ENCODE measurements around the gene GJA4.
"Not testable (repeated sequence)": the region's sequence is repeated elsewhere in the genome, so short reads cannot be mapped to it uniquely, and the experiment has no call there.

Gene GJA4

DNA sequence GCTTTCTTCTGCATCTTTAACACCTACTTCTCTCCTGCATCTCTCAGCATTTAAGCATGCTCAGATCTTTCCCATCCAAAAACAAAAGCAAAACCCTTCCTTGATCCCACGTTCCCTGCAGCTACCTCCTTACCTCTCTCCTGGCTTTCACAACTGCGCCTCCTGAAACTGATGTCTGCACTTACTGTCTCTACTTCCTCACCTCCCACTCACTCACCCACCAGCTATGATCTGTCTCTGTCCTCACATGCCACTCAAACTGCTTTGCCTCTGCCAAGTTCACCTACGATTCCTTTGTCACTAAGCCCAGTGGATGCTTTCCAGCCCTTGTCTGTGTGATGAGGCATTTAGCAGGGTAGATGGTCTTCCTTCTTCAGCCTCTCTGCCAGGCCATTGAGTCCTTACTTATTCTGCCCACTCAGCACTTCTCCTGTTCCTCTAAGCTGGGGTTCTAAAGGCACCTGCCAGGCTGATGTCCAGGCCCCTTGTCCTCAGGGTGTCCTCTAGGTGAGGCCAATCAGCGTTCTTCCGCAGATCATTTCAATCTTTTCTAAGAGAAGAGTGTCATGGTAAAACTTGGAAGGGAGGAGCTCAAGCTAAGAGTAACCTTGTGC is 21.8 kb upstream of the GJA4 start:
- DNase-seq, result no peak

DNA sequence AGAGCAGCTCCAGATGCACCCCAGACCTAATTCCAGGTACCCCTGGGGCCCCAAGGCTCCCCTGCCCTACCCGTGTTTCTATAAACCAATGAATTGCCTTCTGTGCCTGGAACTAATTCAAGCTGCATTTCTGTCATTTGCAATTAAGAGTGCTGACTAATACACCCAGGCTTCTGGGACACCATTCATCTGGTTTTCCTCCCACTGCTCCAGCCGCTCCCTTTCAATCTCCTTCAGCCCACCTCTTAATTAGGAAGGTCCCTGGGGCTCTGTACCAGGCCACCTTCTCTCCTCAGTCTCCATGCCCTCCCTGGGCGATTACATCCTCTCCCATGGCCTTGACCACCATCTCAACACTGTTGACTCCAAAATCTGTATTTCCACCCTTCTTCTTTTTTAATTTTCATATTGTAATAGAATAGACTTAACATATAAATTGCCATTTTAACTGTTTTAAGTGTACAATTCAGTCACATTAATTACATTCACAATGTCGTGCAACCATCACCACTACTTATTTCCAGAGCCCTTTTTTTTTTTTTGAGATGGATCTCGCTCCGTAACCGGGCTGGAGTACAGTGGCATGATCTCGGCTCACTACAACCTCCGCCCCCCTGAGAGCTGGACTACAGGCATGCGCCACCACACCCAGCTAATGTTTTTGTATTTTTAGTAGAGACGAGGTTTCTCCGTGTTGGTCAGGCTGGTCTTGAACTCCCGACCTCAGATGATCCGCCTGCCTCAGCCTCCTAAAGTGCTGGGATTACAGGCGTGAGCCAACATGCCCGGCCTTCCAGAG is 21.0 kb upstream of the GJA4 start:
- no peak for DNase-seq

DNA sequence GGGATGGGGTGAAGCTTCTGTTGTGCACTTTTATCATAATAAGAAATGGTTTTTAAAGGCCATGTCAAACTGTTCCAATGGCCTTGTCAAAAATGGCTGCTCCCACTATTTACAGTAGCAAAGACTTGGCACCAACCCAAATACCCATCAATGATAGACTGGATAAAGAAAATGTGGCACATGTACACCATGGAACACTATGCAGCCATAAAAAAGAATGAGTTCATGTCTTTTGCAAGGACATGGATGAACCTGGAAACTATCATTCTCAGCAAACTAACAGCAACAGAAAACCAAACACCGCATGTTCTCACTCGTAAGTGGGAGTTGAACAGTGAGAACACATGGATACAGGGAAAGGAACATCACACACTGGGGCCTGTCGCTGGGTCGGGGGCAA is 19.7 kb upstream of the GJA4 start:
- not testable (repeated sequence) for DNase-seq

DNA sequence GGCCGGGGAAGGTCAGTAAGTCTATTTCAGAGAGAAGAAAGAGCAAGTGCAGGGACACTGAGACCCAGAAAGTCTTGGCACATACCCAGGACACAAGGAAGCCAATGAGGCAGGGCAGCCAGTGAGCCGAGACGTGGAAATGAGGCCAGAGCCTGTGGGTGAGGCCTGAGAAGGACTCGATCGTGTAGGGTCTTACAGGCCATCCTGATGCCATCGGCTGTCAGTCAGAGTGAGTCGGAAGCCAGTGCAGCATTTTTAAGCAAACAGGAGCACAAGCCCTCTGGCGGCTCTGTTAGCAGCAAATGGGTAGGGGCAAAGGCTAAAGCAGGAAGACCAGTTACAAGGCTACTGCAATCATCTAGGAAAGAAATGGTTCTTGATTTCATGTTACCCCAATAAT is 17.8 kb upstream of the GJA4 start:
- no peak for DNase-seq

DNA sequence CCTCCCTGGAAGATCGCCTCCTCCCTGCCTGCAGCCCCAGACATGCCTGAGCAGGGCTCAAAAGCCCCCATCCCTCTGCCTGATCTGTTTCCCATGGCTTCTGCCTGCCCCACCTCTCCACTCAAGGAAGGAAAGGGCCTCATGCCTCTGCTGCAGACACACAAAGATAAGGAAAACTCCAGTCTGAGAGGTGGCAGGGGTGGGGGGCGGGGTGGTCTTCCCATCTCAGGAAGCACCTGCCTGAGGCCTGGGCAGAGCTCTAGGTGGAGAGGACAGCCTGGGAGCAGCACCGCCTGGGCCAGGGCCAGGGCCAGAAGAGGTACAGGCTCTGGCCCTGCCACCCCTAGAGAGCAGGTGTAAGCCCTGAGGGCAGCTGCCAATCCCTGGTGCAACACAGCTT is 15.9 kb upstream of the GJA4 start:
- no peak for DNase-seq

DNA sequence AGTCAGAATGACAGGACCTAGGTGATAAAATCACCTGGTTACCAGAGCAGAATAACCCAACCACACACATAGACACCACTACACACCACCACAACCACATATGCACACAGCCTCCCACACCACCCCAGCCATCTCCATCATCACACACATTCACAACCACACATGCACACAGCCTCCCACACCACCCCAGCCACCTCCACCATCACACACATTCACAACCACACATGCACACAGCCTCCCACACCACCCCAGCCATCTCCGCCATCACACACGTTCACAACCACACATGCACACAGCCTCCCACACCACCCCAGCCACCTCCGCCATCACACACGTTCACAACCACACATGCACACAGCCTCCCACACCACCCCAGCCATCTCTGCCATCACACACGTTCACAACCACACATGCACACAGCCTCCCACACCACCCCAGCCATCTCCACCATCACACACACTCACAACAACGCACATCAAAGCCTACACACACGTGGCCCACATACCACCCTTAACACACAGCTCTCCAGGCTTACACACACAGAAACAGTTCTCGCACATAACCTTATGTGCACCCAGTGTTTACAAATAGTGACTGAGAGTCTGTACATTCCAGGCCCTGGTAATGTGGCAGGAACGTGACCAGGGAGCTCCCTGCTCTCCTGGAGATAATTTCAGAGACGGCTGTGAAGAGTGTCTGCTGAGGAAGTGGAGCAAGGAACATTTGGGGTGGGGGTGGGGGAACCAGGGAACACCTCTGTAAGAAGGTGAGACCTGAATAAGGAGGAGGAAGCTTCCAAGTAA is 15.1 kb upstream of the GJA4 start:
- DNase-seq, result no peak

DNA sequence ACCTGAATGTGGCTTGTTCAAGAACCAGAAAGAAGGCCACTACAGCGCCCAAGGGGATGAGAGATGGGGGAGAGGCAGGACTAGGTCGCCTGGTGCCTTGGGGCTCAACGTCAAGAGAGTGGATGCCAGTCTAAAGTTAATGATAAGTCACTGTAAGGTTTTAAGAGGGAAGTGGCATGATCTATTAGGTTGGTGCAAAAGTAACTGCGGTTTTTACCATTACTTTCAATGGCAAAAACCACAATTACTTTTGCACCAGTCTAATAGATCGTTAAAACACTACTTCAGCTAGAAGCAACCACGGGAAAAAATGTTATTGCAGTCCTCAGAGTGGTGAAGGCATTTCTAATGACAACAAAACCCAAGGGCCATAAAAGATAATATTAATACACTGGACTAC is 14.4 kb upstream of the GJA4 start:
- no peak for DNase-seq

DNA sequence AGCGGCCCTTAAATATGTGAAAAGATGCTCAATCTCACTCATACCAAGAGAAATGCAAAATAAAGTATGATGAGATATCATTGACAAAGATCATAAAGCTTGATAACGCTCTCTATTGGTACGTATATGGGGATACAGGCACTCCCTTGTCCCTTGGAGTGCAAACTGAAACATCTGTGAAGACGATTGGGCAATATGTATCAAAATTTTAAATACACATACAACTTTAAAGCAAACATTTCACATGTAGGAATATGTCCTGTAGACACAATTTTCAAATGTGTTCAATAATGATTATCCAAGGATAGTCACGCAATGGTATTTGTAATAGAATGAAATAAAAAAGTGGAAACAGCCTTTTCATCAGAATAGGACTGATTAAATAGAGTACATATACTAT is 13.8 kb upstream of the GJA4 start:
- no peak for DNase-seq

DNA sequence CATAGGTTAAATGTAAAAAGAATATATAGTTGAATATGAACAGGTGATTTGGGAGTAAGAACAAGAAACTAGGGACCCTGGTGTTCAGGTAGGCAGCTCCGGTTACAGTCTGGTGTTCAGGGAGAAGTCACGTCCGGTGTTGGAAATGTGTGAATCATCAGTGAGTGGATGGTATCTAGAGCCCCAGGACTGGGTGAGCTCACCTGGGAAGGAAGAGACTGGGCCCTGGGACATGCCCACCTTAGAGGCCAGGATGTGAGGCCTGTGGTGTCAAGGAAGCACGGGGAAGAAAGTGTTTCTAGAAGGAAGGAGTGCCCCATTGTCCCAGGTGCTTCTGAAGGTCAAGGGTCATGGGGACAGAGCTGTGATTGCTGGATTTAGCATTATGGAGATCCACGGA is 13.3 kb upstream of the GJA4 start:
- no peak for DNase-seq

DNA sequence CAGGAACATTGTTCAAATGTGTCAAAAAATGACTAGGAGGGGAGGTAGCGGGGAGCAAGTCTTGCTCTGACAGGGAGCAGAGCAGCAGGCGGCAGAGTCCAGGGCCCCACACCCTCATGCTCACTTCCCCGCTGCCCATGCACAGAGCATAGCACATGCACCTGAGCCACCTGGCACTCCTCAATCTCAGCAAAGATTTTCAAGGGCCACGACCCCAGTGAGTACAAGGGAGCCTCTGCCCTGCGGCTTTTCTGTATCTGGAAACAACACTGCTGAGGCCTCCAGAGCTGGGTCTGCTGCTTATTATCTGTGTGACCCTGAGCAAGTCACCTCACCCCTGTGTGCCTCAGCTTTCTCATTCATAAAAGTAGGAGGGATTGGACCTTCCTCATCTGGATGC is 12.8 kb upstream of the GJA4 start:
- DNase-seq, result no peak

DNA sequence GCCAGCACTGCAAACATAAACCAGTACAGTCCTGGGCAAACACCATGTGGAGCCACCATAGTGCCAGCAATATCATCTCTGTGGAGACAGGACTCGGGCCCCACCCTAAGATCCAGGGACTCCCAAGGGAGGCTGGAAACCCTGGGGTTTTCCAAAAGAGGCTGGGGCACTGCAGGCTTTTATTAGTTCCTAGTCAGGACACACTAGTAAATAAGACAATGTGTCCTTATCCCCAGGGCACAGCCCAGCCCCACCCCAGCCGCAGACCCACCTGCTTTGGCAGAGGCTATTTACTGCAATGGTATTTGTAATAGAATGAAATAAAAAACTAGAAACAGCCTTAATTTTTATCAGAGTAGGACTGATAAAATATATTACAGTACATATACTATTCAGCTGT is 12.3 kb upstream of the GJA4 start:
- no peak for DNase-seq

DNA sequence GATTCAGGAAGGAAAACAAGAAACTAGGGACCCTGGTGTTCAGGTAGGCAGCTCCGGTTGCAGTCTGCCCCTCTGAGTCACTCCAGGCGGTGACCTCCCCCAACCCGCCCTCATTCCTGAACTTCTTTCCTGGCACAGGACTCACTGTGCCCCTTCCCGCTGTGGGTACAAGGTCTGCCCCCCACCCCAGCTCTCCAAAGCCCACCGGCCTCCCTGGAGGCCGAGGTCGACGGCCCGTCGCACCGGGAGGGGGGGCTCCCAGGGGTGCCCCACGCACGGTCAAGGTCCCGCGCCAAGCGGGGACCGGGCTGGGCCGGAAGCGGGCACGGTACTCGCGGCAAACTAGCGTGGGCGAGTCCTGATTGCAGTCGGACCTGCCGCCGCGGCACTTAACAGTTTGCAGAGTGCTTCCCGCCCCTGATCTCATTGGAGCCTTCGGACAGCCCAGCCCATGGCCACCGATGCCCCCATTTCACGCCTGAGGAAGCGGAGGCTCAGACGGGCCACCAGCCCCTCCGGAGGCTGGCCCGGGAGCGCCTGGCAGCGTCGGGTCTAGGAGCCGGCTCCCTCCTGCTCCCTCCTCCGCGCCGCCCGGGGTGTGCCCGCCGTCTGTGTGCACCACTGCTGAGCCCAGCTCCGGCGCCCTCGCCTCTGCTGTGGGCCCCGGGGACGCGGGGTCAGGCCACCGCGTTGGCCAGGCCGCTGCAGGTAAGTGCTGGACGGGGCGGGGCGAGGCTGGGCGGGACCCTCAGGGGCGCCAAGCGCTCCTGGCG is 11.5 kb upstream of the GJA4 start, which contains the start of gene GJB3:
GJB3 (plus strand) TSS at position 144 of the 773 bp plus-strand sequence. CDS start 3,549 bp downstream, outside the sequence.
- DNase-seq, result no peak

DNA sequence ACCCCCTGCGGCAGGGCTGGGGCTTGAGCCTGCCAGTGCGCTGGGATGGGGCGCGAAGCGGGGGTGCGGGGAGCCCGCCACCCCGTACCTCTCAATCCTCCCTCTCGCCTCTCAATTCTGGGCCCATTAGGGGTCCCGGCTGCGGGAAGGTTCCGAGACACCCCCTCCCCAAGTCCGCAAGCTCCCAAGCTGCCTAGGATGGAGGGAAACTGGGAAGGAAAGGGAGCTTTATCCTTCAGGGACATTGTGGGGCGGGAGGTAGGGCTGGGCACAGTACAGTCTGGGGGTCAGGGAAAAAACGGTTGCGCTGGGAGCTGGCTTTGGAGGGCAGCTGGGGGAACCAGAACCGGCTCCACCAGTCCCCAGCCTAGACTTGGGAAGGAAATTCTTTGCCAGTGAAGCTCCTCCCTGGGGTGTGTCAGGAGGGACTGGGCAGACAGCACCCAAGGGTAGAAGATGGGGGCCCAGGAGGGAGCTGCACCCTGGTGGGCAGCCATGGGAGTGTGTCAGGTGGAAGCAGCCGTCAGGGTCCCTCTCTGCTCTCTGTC is 10.9 kb upstream of the GJA4 start:
- no peak for DNase-seq

DNA sequence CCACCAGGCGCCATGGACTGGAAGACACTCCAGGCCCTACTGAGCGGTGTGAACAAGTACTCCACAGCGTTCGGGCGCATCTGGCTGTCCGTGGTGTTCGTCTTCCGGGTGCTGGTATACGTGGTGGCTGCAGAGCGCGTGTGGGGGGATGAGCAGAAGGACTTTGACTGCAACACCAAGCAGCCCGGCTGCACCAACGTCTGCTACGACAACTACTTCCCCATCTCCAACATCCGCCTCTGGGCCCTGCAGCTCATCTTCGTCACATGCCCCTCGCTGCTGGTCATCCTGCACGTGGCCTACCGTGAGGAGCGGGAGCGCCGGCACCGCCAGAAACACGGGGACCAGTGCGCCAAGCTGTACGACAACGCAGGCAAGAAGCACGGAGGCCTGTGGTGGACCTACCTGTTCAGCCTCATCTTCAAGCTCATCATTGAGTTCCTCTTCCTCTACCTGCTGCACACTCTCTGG is 8.0 kb upstream of the GJA4 start:
- no peak for DNase-seq

DNA sequence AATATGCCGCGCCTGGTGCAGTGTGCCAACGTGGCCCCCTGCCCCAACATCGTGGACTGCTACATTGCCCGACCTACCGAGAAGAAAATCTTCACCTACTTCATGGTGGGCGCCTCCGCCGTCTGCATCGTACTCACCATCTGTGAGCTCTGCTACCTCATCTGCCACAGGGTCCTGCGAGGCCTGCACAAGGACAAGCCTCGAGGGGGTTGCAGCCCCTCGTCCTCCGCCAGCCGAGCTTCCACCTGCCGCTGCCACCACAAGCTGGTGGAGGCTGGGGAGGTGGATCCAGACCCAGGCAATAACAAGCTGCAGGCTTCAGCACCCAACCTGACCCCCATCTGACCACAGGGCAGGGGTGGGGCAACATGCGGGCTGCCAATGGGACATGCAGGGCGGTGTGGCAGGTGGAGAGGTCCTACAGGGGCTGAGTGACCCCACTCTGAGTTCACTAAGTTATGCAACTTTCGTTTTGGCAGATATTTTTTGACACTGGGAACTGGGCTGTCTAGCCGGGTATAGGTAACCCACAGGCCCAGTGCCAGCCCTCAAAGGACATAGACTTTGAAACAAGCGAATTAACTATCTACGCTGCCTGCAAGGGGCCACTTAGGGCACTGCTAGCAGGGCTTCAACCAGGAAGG is 7.4 kb upstream of the GJA4 start:
- DNase-seq, result no peak

DNA sequence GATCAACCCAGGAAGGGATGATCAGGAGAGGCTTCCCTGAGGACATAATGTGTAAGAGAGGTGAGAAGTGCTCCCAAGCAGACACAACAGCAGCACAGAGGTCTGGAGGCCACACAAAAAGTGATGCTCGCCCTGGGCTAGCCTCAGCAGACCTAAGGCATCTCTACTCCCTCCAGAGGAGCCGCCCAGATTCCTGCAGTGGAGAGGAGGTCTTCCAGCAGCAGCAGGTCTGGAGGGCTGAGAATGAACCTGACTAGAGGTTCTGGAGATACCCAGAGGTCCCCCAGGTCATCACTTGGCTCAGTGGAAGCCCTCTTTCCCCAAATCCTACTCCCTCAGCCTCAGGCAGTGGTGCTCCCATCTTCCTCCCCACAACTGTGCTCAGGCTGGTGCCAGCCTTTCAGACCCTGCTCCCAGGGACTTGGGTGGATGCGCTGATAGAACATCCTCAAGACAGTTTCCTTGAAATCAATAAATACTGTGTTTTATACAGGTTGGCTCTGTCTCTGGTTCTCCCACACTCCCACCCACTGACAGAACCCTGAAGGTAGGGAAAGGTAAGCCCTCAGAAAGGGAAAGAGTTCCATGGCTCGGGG is 6.8 kb upstream of the GJA4 start:
- no peak for DNase-seq

DNA sequence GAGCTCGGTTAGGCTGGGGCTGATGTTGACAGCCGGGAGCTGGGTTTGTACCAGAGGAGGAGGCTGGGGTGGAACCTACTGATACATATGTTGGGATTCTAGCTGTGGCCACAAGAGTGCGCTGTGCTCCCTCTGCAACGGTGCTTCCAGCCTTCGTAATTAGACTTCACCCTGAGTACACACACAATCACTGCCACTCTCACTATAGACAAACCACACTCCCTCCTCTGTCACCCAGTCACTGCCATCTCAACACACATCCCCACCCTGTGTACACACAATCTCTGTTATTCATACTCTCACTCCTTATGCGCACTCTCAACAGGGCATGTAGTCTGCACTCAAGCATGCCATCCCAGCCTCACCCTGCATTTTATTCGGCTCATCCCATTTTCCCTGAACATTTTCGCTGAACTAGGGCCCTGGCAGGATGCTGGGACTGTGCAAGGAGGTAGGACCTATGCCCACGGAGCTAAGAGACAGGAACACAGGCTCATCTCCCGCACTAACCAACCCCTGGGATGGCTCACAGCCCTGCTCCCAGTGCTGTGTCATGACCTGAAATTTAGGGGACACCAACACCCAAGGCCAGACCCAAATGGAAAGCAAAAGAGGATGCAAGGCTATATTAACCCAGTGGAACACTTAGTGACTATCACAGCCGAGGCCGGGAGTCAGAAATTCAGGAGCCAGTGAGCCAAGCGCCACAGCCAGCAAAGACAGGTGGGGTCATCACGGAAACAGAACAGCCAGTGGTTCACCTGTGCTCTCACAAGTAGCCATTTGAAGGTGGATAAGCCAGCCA is 6.1 kb upstream of the GJA4 start:
- peak; percentile 72 for DNase-seq

DNA sequence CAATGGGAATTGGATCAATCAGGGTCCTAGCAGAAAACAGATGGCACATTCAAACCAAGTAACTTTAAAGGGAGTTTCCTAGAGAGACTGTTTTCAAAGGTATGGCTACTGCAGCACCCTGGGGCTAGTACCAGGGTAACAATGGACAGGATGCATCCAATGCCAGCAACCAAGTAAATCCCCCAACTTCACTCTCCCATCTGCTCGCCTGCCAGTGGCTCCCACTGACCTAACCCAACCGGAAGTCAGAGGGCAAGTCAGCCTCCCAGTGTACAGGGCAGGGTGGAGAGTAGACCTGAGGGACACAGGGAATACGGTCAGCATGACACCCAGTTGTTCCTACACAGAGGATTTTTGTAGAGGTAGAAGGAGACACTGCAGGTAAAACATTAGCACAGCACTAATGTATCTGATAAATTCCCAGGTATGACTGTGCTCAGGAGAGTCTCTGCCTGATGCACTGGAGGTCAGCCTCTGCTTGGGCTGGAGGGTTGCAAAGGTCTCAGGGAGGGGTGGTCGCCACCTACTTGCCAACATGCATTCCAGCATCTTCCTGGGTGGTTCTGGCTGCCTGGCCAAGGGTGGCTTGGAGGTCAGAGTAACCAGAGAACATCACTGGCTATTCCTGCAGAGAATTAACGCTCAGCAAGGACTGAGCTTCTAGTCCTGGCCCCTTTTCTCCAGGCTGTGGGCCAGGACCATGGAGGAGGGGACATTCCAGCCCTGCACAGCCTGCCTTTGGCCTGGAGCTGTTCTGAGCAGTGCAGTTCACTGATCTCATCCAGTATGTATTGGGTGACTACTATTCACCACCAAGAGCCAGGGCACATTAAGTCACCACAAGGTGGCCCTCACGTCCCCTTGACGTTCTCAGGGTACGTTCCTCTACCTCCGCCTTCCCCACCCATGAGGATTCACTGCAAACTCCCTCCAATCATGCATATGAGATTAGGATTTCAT is 5.1 kb upstream of the GJA4 start:
- no peak for DNase-seq

DNA sequence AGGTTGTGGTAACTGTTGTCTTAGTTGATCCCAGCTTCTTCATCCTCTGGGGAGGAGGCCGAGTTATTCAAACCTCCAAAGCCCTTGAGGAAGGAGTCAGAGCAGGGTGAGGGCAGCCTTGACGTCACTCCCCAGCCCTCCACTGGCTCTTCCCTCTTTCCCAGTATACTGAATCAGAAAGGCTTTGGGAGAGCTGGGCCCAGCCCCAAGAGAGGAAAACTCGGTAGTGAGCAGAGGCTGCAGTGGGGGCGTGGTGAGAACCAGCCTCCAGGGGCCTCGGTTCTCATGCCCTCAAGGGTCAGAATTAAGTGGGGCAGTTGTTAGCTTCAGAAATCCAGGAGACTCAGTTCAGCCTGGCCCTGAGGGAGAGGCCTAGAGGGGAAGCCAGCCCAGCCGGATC is 1.8 kb upstream of the GJA4 start:
- DNase-seq, result no peak

DNA sequence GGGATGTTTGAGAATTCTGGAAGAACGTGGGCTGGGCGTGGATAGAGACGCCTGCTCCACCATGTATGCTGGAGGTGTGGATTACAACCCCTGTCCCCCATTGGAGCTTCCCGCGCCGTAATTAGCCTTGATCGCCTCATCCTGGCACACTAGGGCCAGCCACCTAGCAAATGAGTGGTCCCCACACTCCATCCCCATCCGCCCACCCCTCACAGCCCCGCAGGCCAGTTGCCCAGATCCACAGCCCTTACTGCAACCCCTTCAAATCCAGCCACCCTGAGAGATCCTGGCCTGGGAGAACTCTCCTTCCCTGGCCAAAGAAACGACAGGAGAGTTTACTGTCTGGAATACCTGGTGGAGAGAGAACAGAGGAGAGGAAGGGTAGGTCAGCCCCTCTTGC is 375 bp upstream of the GJA4 start:
- no peak for DNase-seq

Measured in femur (tissue), 1 donor.